Astrocyte (in vitro differentiated cells and primary cell): ENCODE measurements around the gene RFX1. TPM values are rescaled to one million over a fixed set of nuclear protein-coding genes. Genes with fewer than 3 reads are reported as not detected.

Experiments
- DNase-seq: peaks from one replicate; pipeline ENCODE4 v3.0.0-alpha.2; 2010; ENCODE audit warnings: low read depth
- FAIRE-seq: peaks from 2 replicates; lab custom pipeline; 2011; peaks lifted over from hg19 to GRCh38; lab: Jason Lieb, UNC
- H2AFZ ChIP-seq: 2 replicates; pipeline ENCODE4 v1.6.0; 2012; ENCODE audit warnings: low read depth, low read length, inconsistent platforms
- H3K27ac ChIP-seq: 2 replicates; pipeline ENCODE4 v1.5.1; 2011; ENCODE audit warnings: low read depth, low read length, inconsistent platforms
- H3K27me3 ChIP-seq: 2 replicates; pipeline ENCODE4 v1.6.0; 2011; ENCODE audit warnings: low read length, inconsistent platforms; ENCODE audit not compliant: insufficient read depth
- H3K36me3 ChIP-seq: 2 replicates; pipeline ENCODE4 v1.5.1; 2011; ENCODE audit warnings: low read length, inconsistent platforms; ENCODE audit not compliant: insufficient read depth
- H3K4me1 ChIP-seq: 2 replicates; pipeline ENCODE4 v1.5.1; 2011; ENCODE audit warnings: low read length, inconsistent platforms; ENCODE audit not compliant: insufficient read depth
- H3K4me2 ChIP-seq: 2 replicates; pipeline ENCODE4 v1.6.0; 2012; ENCODE audit warnings: low read length, inconsistent platforms
- H3K4me3 ChIP-seq: 2 replicates; pipeline ENCODE4 v1.5.1; 2011; ENCODE audit warnings: low read depth, mild to moderate bottlenecking, low read length, inconsistent platforms; ENCODE audit not compliant: insufficient read depth
- H3K79me2 ChIP-seq: 2 replicates; pipeline ENCODE4 v1.6.0; 2012; ENCODE audit warnings: mild to moderate bottlenecking, low read length, inconsistent platforms; ENCODE audit not compliant: insufficient read depth
- H3K9ac ChIP-seq: 2 replicates; pipeline ENCODE4 v1.6.0; 2012; ENCODE audit warnings: mild to moderate bottlenecking, low read length, inconsistent platforms
- H3K9me3 ChIP-seq: 2 replicates; pipeline ENCODE4 v1.5.1; 2012; ENCODE audit warnings: low read depth, mild to moderate bottlenecking, low read length, inconsistent platforms; ENCODE audit not compliant: insufficient read depth
- H4K20me1 ChIP-seq: 2 replicates; pipeline ENCODE4 v1.6.0; 2012; ENCODE audit warnings: low read length, inconsistent platforms; ENCODE audit not compliant: insufficient read depth
- H3K27ac Mint-ChIP-seq: one replicate; pipeline ENCODE4 v1.8.0; 2021; ENCODE audit warnings: mild to moderate bottlenecking, mixed read lengths; ENCODE audit not compliant: unreplicated experiment
- H3K27me3 Mint-ChIP-seq: one replicate; pipeline ENCODE4 v1.8.0; 2021; ENCODE audit warnings: low read depth, mixed read lengths; ENCODE audit not compliant: unreplicated experiment
- H3K36me3 Mint-ChIP-seq: one replicate; pipeline ENCODE4 v1.8.0; 2021; ENCODE audit warnings: low read depth, mixed read lengths; ENCODE audit not compliant: unreplicated experiment
- H3K4me1 Mint-ChIP-seq: one replicate; pipeline ENCODE4 v1.8.0; 2021; ENCODE audit warnings: low read depth, mixed read lengths; ENCODE audit not compliant: unreplicated experiment
- H3K4me3 Mint-ChIP-seq: one replicate; pipeline ENCODE4 v1.8.0; 2021; ENCODE audit warnings: mild to moderate bottlenecking, moderate library complexity, mixed read lengths; ENCODE audit not compliant: unreplicated experiment
- H3K9me3 Mint-ChIP-seq: one replicate; pipeline ENCODE4 v1.8.0; 2021; ENCODE audit warnings: mild to moderate bottlenecking, mixed read lengths; ENCODE audit not compliant: unreplicated experiment
- EZH2 ChIP-seq: IDR thresholded peaks from 2 replicates; pipeline ENCODE4 v1.6.1; 2012; ENCODE audit warnings: mild to moderate bottlenecking, low read length, inconsistent platforms; ENCODE audit not compliant: insufficient read depth
- total RNA-seq: library from RNA; stranded (reverse); gene quantifications from 2 replicates; pipeline ENCODE4 v1.2.1, GENCODE V29; 2021
- TF ChIP-seq, protein P1 (sequence below): IDR thresholded peaks from 2 replicates; pipeline ENCODE4 v1.5.1; 2011; ENCODE audit warnings: low read depth, mild to moderate bottlenecking, inconsistent platforms, low read length, moderate library complexity; ENCODE audit not compliant: insufficient read depth

Gene RFX1
- total RNA-seq, 1 donor from 2014 or later = 11.8 TPM

DNA sequence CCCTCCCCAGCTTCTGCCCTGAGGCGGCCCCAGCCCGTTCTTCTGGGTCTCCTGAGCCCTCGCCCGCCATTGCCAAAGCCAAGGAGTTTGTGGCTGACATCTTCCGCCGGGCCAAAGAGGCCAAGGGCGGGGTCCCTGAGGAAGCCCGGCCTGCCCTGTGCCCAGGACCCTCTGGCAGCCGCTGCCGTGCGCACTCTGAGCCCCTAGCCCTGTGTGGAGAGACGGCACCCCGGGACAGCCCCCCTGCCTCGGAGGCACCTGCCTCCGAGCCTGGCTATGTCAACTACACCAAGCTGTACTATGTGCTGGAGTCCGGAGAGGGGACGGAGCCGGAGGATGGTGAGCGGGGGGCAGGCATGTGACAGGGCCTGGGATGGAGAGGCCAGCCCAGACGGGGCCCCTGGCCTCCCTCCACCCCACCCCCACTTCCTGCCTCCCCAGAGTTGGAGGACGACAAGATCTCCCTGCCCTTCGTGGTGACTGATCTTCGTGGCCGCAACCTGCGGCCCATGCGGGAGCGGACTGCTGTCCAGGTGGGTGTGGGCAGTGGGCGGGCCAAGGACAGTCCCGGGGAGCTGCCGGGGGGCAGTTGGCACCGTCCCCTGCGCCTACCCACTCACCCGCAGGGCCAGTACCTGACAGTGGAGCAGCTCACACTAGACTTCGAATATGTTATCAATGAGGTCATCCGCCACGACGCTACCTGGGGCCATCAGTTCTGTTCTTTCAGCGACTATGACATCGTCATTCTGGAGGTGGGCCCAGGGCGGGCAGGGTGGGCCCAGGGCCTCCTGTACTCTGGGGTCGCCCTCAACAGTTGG lies 46.8 kb downstream of the RFX1 start:
- H3K27me3 ChIP-seq = no peaks in the 10 kb centered on the region
- no peak overlapping the region for H2AFZ ChIP-seq
- peaks cover 20% of the 10 kb centered on the region for H3K36me3 Mint-ChIP-seq
- no peak overlapping the region for H3K4me3 Mint-ChIP-seq
- no peak overlapping the region for H3K4me3 ChIP-seq
- no peaks in the 10 kb centered on the region for H3K27me3 Mint-ChIP-seq
- TF ChIP-seq EZH2 = no peak
- TF ChIP-seq, protein P1, sequence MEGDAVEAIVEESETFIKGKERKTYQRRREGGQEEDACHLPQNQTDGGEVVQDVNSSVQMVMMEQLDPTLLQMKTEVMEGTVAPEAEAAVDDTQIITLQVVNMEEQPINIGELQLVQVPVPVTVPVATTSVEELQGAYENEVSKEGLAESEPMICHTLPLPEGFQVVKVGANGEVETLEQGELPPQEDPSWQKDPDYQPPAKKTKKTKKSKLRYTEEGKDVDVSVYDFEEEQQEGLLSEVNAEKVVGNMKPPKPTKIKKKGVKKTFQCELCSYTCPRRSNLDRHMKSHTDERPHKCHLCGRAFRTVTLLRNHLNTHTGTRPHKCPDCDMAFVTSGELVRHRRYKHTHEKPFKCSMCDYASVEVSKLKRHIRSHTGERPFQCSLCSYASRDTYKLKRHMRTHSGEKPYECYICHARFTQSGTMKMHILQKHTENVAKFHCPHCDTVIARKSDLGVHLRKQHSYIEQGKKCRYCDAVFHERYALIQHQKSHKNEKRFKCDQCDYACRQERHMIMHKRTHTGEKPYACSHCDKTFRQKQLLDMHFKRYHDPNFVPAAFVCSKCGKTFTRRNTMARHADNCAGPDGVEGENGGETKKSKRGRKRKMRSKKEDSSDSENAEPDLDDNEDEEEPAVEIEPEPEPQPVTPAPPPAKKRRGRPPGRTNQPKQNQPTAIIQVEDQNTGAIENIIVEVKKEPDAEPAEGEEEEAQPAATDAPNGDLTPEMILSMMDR = no peak
- DNase-seq = no peak
- no peaks in the 10 kb centered on the region for H3K9me3 ChIP-seq
- H3K4me1 ChIP-seq = peaks cover 5% of the 10 kb centered on the region
- no peak overlapping the region for H3K27ac ChIP-seq
- H3K4me2 ChIP-seq = no peak overlapping the region
- no peak overlapping the region for H3K9ac ChIP-seq
- no peak overlapping the region for H3K27ac Mint-ChIP-seq
- peaks cover 11% of the 10 kb centered on the region for H4K20me1 ChIP-seq
- H3K4me1 Mint-ChIP-seq = peaks cover 3% of the 10 kb centered on the region
- H3K36me3 ChIP-seq = peaks cover 6% of the 10 kb centered on the region
- FAIRE-seq = no peak
- H3K79me2 ChIP-seq = peaks cover 3% of the 10 kb centered on the region
- no peaks in the 10 kb centered on the region for H3K9me3 Mint-ChIP-seq

DNA sequence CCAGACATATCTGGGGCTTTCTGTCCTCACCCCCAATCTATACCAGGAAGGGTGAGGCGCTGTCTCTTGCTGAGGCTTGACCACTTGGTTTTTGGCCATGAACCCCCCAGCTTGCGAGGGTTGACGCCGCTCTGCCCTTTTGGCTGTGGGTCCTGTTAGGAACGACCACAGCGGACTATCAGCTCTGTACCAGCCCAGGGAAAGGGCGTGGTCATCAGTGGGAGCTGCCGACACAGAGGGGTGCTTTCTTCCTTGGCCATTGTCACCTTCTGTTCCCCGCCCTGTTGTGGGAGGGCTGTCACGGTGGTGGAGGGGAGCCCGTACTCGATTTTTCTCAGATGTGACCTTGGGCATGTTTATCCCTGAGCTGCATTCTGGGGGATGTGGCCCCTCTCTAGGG lies 48.1 kb downstream of the RFX1 start:
- Histone ChIP-seq H3K9ac (no peak overlapping the region), H3K36me3 (peaks cover 6% of the 10 kb centered on the region), H4K20me1 (peaks cover 24% of the 10 kb centered on the region), H3K27me3 (no peaks in the 10 kb centered on the region), H3K4me3 (no peak overlapping the region), H3K79me2 (peaks cover 16% of the 10 kb centered on the region), H3K4me2 (no peak overlapping the region), H3K4me1 (peaks cover 11% of the 10 kb centered on the region), H3K9me3 (no peaks in the 10 kb centered on the region), H2AFZ (no peak overlapping the region), H3K27ac (no peak overlapping the region)
- FAIRE-seq (no peak), DNase-seq (no peak)
- H3K36me3 Mint-ChIP-seq = peaks cover 22% of the 10 kb centered on the region
- no peaks in the 10 kb centered on the region for H3K27me3 Mint-ChIP-seq
- no peaks in the 10 kb centered on the region for H3K9me3 Mint-ChIP-seq
- peaks cover 5% of the 10 kb centered on the region for H3K4me1 Mint-ChIP-seq
- no peak overlapping the region for H3K27ac Mint-ChIP-seq
- no peak overlapping the region for H3K4me3 Mint-ChIP-seq
- no peak for TF ChIP-seq EZH2
- TF ChIP-seq, protein P1 = no peak

DNA sequence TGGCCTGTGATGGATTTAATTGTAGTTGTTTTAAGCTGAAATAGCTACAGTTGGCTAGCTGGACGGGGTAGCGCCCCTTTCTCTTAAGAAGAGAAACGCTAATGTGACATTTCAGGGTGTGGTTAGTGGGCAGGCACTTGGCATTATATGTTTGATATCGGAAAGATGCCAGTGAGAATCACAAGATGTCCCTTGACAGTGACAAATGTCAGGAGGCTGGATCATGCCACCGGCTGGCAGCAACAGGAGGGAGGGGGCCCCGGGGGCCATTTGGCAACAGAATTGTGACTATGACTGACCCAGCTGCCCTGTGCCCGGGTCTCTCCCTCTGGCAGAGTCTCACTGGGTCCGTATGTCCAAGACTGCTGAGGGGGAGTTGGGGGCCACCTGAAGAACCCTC lies 49.1 kb downstream of the RFX1 start:
- Mint-ChIP-seq H3K4me1 (peaks cover 5% of the 10 kb centered on the region), H3K27ac (no peak overlapping the region), H3K4me3 (no peak overlapping the region), H3K9me3 (no peaks in the 10 kb centered on the region), H3K36me3 (peaks cover 22% of the 10 kb centered on the region), H3K27me3 (no peaks in the 10 kb centered on the region)
- H3K4me1 ChIP-seq = peaks cover 7% of the 10 kb centered on the region
- H2AFZ ChIP-seq = no peak overlapping the region
- no peak overlapping the region for H3K27ac ChIP-seq
- FAIRE-seq (no peak), DNase-seq (no peak)
- no peaks in the 10 kb centered on the region for H3K9me3 ChIP-seq
- H3K4me2 ChIP-seq = no peak overlapping the region
- peaks cover 6% of the 10 kb centered on the region for H3K36me3 ChIP-seq
- no peaks in the 10 kb centered on the region for H3K27me3 ChIP-seq
- H3K9ac ChIP-seq = no peak overlapping the region
- no peak for TF ChIP-seq EZH2
- TF ChIP-seq, protein P1 = no peak
- H4K20me1 ChIP-seq = peaks cover 26% of the 10 kb centered on the region
- H3K79me2 ChIP-seq = peaks cover 19% of the 10 kb centered on the region
- no peak overlapping the region for H3K4me3 ChIP-seq
